ENCODE data around the gene WDR48.

DNA sequence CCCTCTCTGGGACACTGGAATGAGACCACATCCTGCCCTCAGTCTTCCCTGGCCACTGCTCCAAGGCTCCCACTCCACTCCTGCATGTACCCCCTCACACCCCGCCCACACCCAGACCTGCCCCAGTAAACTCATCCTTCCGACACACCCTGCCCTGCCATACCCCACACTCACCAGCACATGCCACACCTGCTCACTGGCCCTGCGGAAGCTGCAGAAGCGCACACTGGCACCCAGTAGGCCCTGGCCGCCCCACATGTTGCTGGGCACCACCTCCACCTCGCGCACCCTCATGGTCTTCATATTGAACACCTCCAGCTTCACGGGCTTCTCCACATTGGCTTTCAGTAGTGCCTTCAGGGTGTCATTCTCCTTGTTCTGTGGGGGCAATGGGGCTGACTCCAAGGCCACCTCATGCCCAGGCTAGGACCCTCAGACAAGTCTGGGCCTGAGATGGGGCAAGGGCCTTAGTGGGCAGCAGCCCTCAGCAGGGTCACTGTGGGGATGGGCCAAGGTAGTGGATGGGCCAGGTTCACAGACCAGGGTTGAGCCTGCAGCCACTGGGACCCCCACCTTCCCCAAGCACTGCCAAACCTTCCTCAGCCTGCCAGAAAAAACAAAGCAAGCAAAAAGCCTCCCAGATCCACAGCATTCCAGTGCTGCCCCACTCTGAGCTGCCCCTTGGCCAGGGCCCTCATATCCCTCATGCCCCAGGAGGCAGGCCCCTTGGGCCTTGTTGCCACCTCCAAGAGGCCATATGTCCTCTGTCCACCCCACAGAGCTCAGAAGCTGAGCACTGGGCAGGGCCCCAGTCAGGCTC lies 50.9 kb downstream of the WDR48 start:
- no peak for TF ChIP-seq CTCF (IDR thresholded peaks at IDR 0.05; ENCODE audit: insufficient read depth, low read depth, low read length)
- no peak for TF ChIP-seq EZH2 (IDR thresholded peaks at IDR 0.05; ENCODE audit: insufficient read depth, low read length)

Data from astrocyte (in vitro differentiated cells and primary cell).